OCI-LY7 (cell line): ENCODE results near the gene EXT2. TPM values are rescaled to one million over a fixed set of nuclear protein-coding genes. Genes with fewer than 3 reads are reported as not detected.

Experiments used
- BruUV-seq: library from RNA; stranded (reverse); fragments of 400-500 nt; replicated peaks from 2 replicates; lab custom pipeline; 2021; lab: Mats Ljungman, UMichigan
- CTCF ChIA-PET: fragments of 300-600 bp; sonication (Branson Sonifier 250); formaldehyde crosslinking; loops from one replicate; lab custom pipeline; 2022; ENCODE audit warnings: antibody characterized with exemption; ENCODE audit not compliant: unreplicated experiment; lab: Charles Lee
- POLR2A ChIA-PET: fragments of 300-600 bp; sonication (Branson Sonifier 250); formaldehyde crosslinking; loops from one replicate; lab custom pipeline; 2022; ENCODE audit warnings: antibody characterized with exemption; lab: Charles Lee
- DNase-seq: peaks from one replicate; pipeline ENCODE4 v3.0.0-alpha.2; 2015; ENCODE audit warnings: low spot score
- H2AFZ ChIP-seq: fragments of 200-600 bp; sonication (generic), shearing (Covaris generic); 2 replicates; pipeline ENCODE4 v1.6.1; 2014; ENCODE audit warnings: mild to moderate bottlenecking, antibody characterized with exemption, low read length, moderate library complexity
- H3K27ac ChIP-seq: fragments of 200-600 bp; sonication (generic); 2 replicates; pipeline ENCODE4 v1.5.1; 2014; ENCODE audit warnings: mixed run types, low read depth, mild to moderate bottlenecking, moderate library complexity, low read length, inconsistent platforms; ENCODE audit not compliant: poor library complexity, severe bottlenecking
- H3K36me3 ChIP-seq: fragments of 200-600 bp; sonication (generic); 2 replicates; pipeline ENCODE4 v1.6.1; 2014; ENCODE audit warnings: mild to moderate bottlenecking, antibody characterized with exemption, low read length, moderate library complexity, mixed read lengths; ENCODE audit not compliant: insufficient read depth
- H3K4me1 ChIP-seq: fragments of 200-600 bp; sonication (generic); 2 replicates; pipeline ENCODE4 v1.5.1; 2014; ENCODE audit warnings: mild to moderate bottlenecking, low read length; ENCODE audit not compliant: insufficient read depth, poor library complexity, severe bottlenecking
- H3K4me2 ChIP-seq: fragments of 200-600 bp; sonication (generic); 2 replicates; pipeline ENCODE4 v1.6.1; 2014; ENCODE audit warnings: mild to moderate bottlenecking, low read length
- H3K4me3 ChIP-seq: fragments of 200-600 bp; sonication (generic); 2 replicates; pipeline ENCODE4 v1.5.1; 2014; ENCODE audit warnings: mild to moderate bottlenecking, low read depth, low read length; ENCODE audit not compliant: poor library complexity, severe bottlenecking
- H3K79me2 ChIP-seq: fragments of 200-600 bp; sonication (generic); 2 replicates; pipeline ENCODE4 v1.6.1; 2016; ENCODE audit warnings: low read depth, mild to moderate bottlenecking, low read length, moderate library complexity, mixed read lengths; ENCODE audit not compliant: insufficient read depth
- H3K9me2 ChIP-seq: fragments of 200-600 bp; sonication (generic); 2 replicates; pipeline ENCODE4 v1.6.1; 2016; ENCODE audit warnings: mild to moderate bottlenecking, low read length, mixed read lengths; ENCODE audit not compliant: insufficient read depth
- H3K9me3 ChIP-seq: fragments of 200-600 bp; sonication (generic); 2 replicates; pipeline ENCODE4 v1.6.1; 2014; ENCODE audit warnings: mild to moderate bottlenecking, mixed run types, low read length, mixed read lengths
- H4K20me1 ChIP-seq: fragments of 200-600 bp; sonication (generic); 2 replicates; pipeline ENCODE4 v1.6.1; 2014; ENCODE audit warnings: mild to moderate bottlenecking, antibody characterized with exemption, low read length, moderate library complexity, mixed read lengths; ENCODE audit not compliant: insufficient read depth
- CTCF ChIP-seq: fragments of 200-600 bp; sonication (generic); conservative IDR thresholded peaks from 2 replicates; pipeline ENCODE4 v1.5.1; 2014; ENCODE audit warnings: mild to moderate bottlenecking, antibody characterized with exemption, low read length, moderate library complexity, mixed read lengths
- EZH2phosphoT487 ChIP-seq: fragments of 200-600 bp; sonication (generic); IDR thresholded peaks from 2 replicates; pipeline ENCODE4 v1.6.1; 2018; ENCODE audit warnings: low read depth, borderline replicate concordance, mild to moderate bottlenecking, mixed run types, antibody characterized with exemption, low read length, moderate library complexity, mixed read lengths
- intact Hi-C: fragments of 100-400 bp; cut with micrococcal nuclease; formaldehyde crosslinking; loops from one replicate; pipeline ENCODE4 v1.10.0; 2022; ENCODE audit not compliant: unreplicated experiment
- total RNA-seq, 2 experiments: library from RNA; depleted of rRNA in 1 of 2; stranded (reverse); fragments of >200 nt in 1 of 2; shearing (Covaris generic) in 1 of 2; gene quantifications; 2 replicates each; pipeline ENCODE4 v1.2.3, GENCODE V29; 2014 to 2022

Gene EXT2
- total RNA-seq, 2 experiments from 2014 or later: 22.3 to 31.8 TPM

GRCh38 chr11:44248109-44248508, 152.6 kb downstream of the EXT2 start:
- no peak for DNase-seq
- H3K9me2 ChIP-seq: no peaks in the 10 kb centered on the region
- H3K4me1 ChIP-seq: no peaks in the 10 kb centered on the region
- no peak overlapping the region for H3K4me2 ChIP-seq
- TF ChIP-seq EZH2phosphoT487: no peak
- TF ChIP-seq CTCF: no peak
- ChIA-PET CTCF (no interaction called here), POLR2A (interaction anchor here (0.6 to 0.9 kb wide), 3 partner anchors 65 to 88 kb away, joined by 3 to 5 read pairs (median 4); no protein-coding TSS in a partner anchor)
- H3K4me3 ChIP-seq: no peak overlapping the region
- intact Hi-C loops: no loop called here
- no peak overlapping the region for H2AFZ ChIP-seq
- H4K20me1 ChIP-seq: no peaks in the 10 kb centered on the region
- no TSS peak for BruUV-seq
- no peak overlapping the region for H3K27ac ChIP-seq
- H3K9me3 ChIP-seq: peaks cover 7% of the 10 kb centered on the region; the same call in 1 of the 2 replicates
- peaks cover 6% of the 10 kb centered on the region for H3K36me3 ChIP-seq
- H3K79me2 ChIP-seq: no peaks in the 10 kb centered on the region

GRCh38 chr11:44250421-44250820, 154.9 kb downstream of the EXT2 start:
- no peak for TF ChIP-seq EZH2phosphoT487
- no peak overlapping the region for H3K4me3 ChIP-seq
- no peak overlapping the region for H3K27ac ChIP-seq
- no peaks in the 10 kb centered on the region for H3K4me1 ChIP-seq
- H3K4me2 ChIP-seq: no peak overlapping the region
- POLR2A ChIA-PET: no interaction called here
- no peak for DNase-seq
- no peaks in the 10 kb centered on the region for H3K79me2 ChIP-seq
- no peak overlapping the region for H2AFZ ChIP-seq
- no peaks in the 10 kb centered on the region for H3K9me2 ChIP-seq
- H3K9me3 ChIP-seq: peaks cover 16% of the 10 kb centered on the region; the same call in 1 of the 2 replicates
- CTCF ChIA-PET: no interaction called here
- H3K36me3 ChIP-seq: no peaks in the 10 kb centered on the region
- intact Hi-C loops: no loop called here
- no peaks in the 10 kb centered on the region for H4K20me1 ChIP-seq
- no TSS peak for BruUV-seq

GRCh38 chr11:44252999-44253602, 157.6 kb downstream of the EXT2 start:
- Histone ChIP-seq H3K27ac (no peak overlapping the region), H3K79me2 (no peaks in the 10 kb centered on the region), H3K9me3 (peaks cover 16% of the 10 kb centered on the region; the same call in 1 of the 2 replicates), H4K20me1 (no peaks in the 10 kb centered on the region), H3K9me2 (no peaks in the 10 kb centered on the region), H3K4me2 (no peak overlapping the region), H2AFZ (no peak overlapping the region), H3K36me3 (no peaks in the 10 kb centered on the region), H3K4me1 (no peaks in the 10 kb centered on the region), H3K4me3 (no peak overlapping the region)
- TF ChIP-seq CTCF (no peak), EZH2phosphoT487 (no peak)
- no TSS peak for BruUV-seq
- POLR2A ChIA-PET: interaction anchor here (1.0 kb wide), 1 partner anchor 10 kb away, joined by 3 read pairs; no protein-coding TSS in a partner anchor
- intact Hi-C loops: no loop called here
- CTCF ChIA-PET: no interaction called here
- no peak for DNase-seq
